Keratinocyte (primary cell): ENCODE results near the gene ZNF628. TPM values are rescaled to one million over a fixed set of nuclear protein-coding genes. Genes with fewer than 3 reads are reported as not detected.
A peak's percentile ranks its signal among the peaks of the same experiment; 100 is the strongest.

Experiments
- DNase-seq: peaks from one replicate; pipeline ENCODE4 v3.0.0-alpha.2; 2011; ENCODE audit warnings: low read depth, missing footprints, low spot score
- FAIRE-seq: peaks from 2 replicates; lab custom pipeline; 2011; peaks lifted over from hg19 to GRCh38; lab: Jason Lieb, UNC
- H2AFZ ChIP-seq: 2 replicates; pipeline ENCODE4 v1.6.0; 2012; ENCODE audit warnings: low read length, control low read depth, inconsistent platforms; ENCODE audit not compliant: control insufficient read depth
- H3K27ac ChIP-seq: 2 replicates; pipeline ENCODE4 v1.5.1; 2011; ENCODE audit warnings: low read length; ENCODE audit not compliant: control insufficient read depth, insufficient read depth
- H3K27me3 ChIP-seq: 3 replicates; pipeline ENCODE4 v1.6.0; 2011; ENCODE audit warnings: low read length; ENCODE audit not compliant: control insufficient read depth, insufficient read depth; ENCODE audit errors: extremely low read depth
- H3K36me3 ChIP-seq, 2 experiments: 2 replicates in 1 of 2; 3 replicates in 1 of 2; pipeline ENCODE4 v1.5.1; 2011; ENCODE audit warnings: low read length in 2 of 2, mild to moderate bottlenecking in 1 of 2; ENCODE audit not compliant: control insufficient read depth in 2 of 2, insufficient read depth in 2 of 2; ENCODE audit errors: extremely low read depth in 1 of 2
- H3K4me1 ChIP-seq: 3 replicates; pipeline ENCODE4 v1.5.1; 2011; ENCODE audit warnings: low read length; ENCODE audit not compliant: control insufficient read depth, insufficient read depth; ENCODE audit errors: extremely low read depth
- H3K4me2 ChIP-seq: 3 replicates; pipeline ENCODE4 v1.6.0; 2011; ENCODE audit warnings: low read depth, low read length; ENCODE audit not compliant: control insufficient read depth, insufficient read depth; ENCODE audit errors: extremely low read depth
- H3K4me3 ChIP-seq, 3 experiments: fragments of 200-600 bp in 1 of 3; sonication (generic) in 1 of 3; 2 replicates in 2 of 3; 3 replicates in 1 of 3; pipeline ENCODE4 v1.5.1; 2011 to 2016; ENCODE audit warnings: low read length in 3 of 3, mild to moderate bottlenecking in 3 of 3, control low read depth in 2 of 3, inconsistent platforms in 1 of 3, low read depth in 1 of 3, mixed read lengths in 1 of 3, mixed run types in 1 of 3, moderate library complexity in 1 of 3; ENCODE audit not compliant: control insufficient read depth in 2 of 3, insufficient read depth in 2 of 3; ENCODE audit errors: extremely low read depth in 1 of 3
- H3K79me2 ChIP-seq: 2 replicates; pipeline ENCODE4 v1.6.0; 2012; ENCODE audit warnings: low read length; ENCODE audit not compliant: control insufficient read depth, insufficient read depth
- H3K9ac ChIP-seq: 3 replicates; pipeline ENCODE4 v1.6.0; 2011; ENCODE audit warnings: low read length; ENCODE audit not compliant: control insufficient read depth, insufficient read depth; ENCODE audit errors: extremely low read depth
- H3K9me1 ChIP-seq: 3 replicates; pipeline ENCODE4 v1.6.0; 2011; ENCODE audit warnings: low read length; ENCODE audit not compliant: control insufficient read depth, insufficient read depth; ENCODE audit errors: extremely low read depth
- H3K9me3 ChIP-seq: 2 replicates; pipeline ENCODE4 v1.5.1; 2012; ENCODE audit warnings: low read depth, low read length; ENCODE audit not compliant: control insufficient read depth
- H4K20me1 ChIP-seq: 3 replicates; pipeline ENCODE4 v1.6.0; 2011; ENCODE audit warnings: low read length; ENCODE audit not compliant: control insufficient read depth, insufficient read depth; ENCODE audit errors: extremely low read depth
- CTCF ChIP-seq, 3 experiments: IDR thresholded peaks in 1 of 3; conservative IDR thresholded peaks in 1 of 3; optimal IDR thresholded peaks in 1 of 3; 2 replicates in 2 of 3; 3 replicates in 1 of 3; pipeline versions ENCODE3 to v1.5.1; 2011; ENCODE audit warnings: low read length in 3 of 3, mild to moderate bottlenecking in 3 of 3, moderate library complexity in 2 of 3, control low read depth in 1 of 3, inconsistent platforms in 1 of 3; ENCODE audit not compliant: insufficient read depth in 2 of 3; ENCODE audit errors: extremely low read depth in 1 of 3
- EZH2 ChIP-seq: IDR thresholded peaks from one replicate; pipeline ENCODE4 v1.6.1; 2012; ENCODE audit warnings: inconsistent platforms, mild to moderate bottlenecking, low read length, moderate library complexity
- dilution Hi-C: fragments of 300-500 bp; cut with MboI; formaldehyde crosslinking; loops from one replicate; pipeline ENCODE4 v1.7.0; 2020; ENCODE audit warnings: low sequenced_read_pairs; ENCODE audit not compliant: extremely low pct_ligation_motif_present
- polyA plus RNA-seq, 5 experiments: library from polyadenylated mRNA; depleted of rRNA in 3 of 5; stranded (reverse) in 3 of 5; stranded (forward) in 1 of 5; unstranded in 1 of 5; fragments of >200 nt; gene quantifications; 1 replicate in 1 of 5; 2 replicates in 3 of 5; 3 replicates in 1 of 5; pipeline versions ENCODE4 v1.2.1 to v1.2.3, GENCODE V29; 2011 to 2012; ENCODE audit warnings: missing spikeins in 2 of 5, low read depth in 1 of 5, low replicate concordance in 1 of 5

Gene ZNF628
- polyA plus RNA-seq, 1 donor (not counting 4 experiments of a cell fraction or from before 2014, with no cell fraction given) = 0.22 TPM

DNA sequence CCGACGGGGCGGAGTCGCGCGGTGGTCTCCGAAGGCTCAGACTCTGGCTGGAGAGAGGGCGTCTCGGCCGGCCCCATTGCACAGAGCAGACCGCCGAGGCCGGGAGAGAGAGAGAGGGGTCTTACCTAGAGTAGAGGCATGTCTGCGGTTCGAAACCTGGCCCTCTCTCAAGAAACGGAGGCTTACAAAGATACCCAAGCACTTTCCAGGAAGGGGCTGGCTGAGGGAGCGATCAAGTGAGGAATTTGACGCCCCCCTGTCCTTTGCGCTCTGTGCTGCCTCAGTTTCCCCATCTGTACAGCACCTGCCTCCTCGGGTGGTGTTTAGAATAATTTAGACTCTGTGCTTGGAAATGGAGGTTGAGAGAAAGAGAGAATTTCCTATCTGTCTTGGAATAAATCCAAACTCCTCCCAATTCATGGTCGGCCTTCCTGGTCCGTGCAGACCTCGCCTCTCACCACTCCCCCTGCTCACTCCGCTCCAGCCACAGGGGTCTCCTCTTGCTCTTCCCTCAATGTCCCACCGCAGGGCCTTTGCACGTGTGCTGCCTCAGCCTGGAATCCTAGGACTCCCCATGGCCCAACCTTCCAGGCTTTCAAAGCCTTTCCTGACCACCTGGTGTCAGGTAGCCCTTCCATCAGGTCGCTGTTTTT is 14.3 kb upstream of the ZNF628 start:
- no peak for DNase-seq
- dilution Hi-C loops = no loop called here
- H3K4me1 ChIP-seq = peaks cover 9% of the 10 kb centered on the region
- H3K36me3 ChIP-seq = no peaks in the 10 kb centered on the region
- no peak for FAIRE-seq
- H4K20me1 ChIP-seq = no peaks in the 10 kb centered on the region
- H2AFZ ChIP-seq = peak overlapping the region; percentile 95
- H3K9me1 ChIP-seq = no peaks in the 10 kb centered on the region
- no peaks in the 10 kb centered on the region for H3K27me3 ChIP-seq
- TF ChIP-seq EZH2 = no peak
- TF ChIP-seq CTCF (optimal IDR thresholded peaks at IDR 0.05 in 1 of 3, IDR thresholded peaks at IDR 0.05 in 1 of 3, conservative IDR thresholded peaks at IDR 0.05 in 1 of 3; ENCODE audit: extremely low read depth in 1 of 3, insufficient read depth in 2 of 3, low read length in 3 of 3) = no peak
- H3K79me2 ChIP-seq = no peaks in the 10 kb centered on the region
- H3K9me3 ChIP-seq = no peaks in the 10 kb centered on the region
- H3K9ac ChIP-seq = peak overlapping the region; percentile 88
- peak overlapping the region; percentile 96 for H3K4me2 ChIP-seq
- H3K4me3 ChIP-seq = peak overlapping the region; percentile 75 to 92 (median 78)
- H3K27ac ChIP-seq = peak overlapping the region; percentile 71

GRCh38 chr19:55462722-55463121 is 13.7 kb upstream of the ZNF628 start:
- H3K4me3 ChIP-seq = no peak overlapping the region
- FAIRE-seq = no peak
- H3K79me2 ChIP-seq = no peaks in the 10 kb centered on the region
- no peaks in the 10 kb centered on the region for H3K9me3 ChIP-seq
- H3K36me3 ChIP-seq = no peaks in the 10 kb centered on the region
- DNase-seq = no peak
- TF ChIP-seq CTCF (optimal IDR thresholded peaks at IDR 0.05 in 1 of 3, IDR thresholded peaks at IDR 0.05 in 1 of 3, conservative IDR thresholded peaks at IDR 0.05 in 1 of 3; ENCODE audit: extremely low read depth in 1 of 3, insufficient read depth in 2 of 3, low read length in 3 of 3) (no peak), EZH2 (no peak)
- H4K20me1 ChIP-seq = no peaks in the 10 kb centered on the region
- peaks cover 9% of the 10 kb centered on the region for H3K4me1 ChIP-seq
- H3K9me1 ChIP-seq = no peaks in the 10 kb centered on the region
- H3K9ac ChIP-seq = no peak overlapping the region
- no peak overlapping the region for H2AFZ ChIP-seq
- H3K4me2 ChIP-seq = peak overlapping the region; percentile 96
- no peaks in the 10 kb centered on the region for H3K27me3 ChIP-seq
- no peak overlapping the region for H3K27ac ChIP-seq
- dilution Hi-C loops = no loop called here
